ENCODE measurements around the gene CRYGN.

DNA sequence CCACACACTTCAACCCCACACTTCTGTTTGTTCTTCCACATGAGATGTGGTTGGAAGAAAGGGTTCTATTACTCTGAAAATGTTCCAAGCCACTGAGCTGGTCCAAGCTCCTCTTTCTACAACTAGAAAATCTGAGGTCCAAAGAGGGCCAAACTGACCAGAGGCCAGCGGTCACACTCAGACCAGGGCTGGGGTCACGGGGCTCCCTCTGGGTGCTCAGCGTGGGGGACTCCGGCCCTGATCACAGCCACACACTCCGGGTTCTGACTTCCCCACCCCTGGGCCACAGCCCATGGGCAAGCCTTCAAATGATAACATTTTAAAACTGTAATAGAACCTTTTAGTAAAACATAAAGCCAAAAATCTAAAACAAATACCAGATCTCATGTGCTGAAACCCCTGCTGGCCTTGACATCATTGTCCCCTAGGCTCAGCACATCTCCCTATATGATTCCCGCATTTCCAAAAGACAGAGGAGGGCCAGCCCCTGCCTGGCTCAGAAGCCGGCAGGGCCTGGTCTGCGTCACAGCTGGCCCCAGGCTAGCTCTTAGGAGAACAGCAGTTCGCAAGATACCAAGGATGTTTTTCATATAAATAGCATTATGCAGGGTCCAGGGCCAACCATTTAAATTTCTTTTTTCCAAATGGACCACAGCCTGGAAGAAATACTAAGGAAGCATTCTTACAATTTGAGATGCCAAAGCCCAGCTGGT is 3.3 kb downstream of the CRYGN start:
- TF ChIP-seq, protein P1, sequence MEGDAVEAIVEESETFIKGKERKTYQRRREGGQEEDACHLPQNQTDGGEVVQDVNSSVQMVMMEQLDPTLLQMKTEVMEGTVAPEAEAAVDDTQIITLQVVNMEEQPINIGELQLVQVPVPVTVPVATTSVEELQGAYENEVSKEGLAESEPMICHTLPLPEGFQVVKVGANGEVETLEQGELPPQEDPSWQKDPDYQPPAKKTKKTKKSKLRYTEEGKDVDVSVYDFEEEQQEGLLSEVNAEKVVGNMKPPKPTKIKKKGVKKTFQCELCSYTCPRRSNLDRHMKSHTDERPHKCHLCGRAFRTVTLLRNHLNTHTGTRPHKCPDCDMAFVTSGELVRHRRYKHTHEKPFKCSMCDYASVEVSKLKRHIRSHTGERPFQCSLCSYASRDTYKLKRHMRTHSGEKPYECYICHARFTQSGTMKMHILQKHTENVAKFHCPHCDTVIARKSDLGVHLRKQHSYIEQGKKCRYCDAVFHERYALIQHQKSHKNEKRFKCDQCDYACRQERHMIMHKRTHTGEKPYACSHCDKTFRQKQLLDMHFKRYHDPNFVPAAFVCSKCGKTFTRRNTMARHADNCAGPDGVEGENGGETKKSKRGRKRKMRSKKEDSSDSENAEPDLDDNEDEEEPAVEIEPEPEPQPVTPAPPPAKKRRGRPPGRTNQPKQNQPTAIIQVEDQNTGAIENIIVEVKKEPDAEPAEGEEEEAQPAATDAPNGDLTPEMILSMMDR (IDR thresholded peaks at IDR 0.05; ENCODE audit: borderline replicate concordance, extremely low read depth, low read length, poor library complexity, severe bottlenecking): no peak
- TF ChIP-seq EZH2 (IDR thresholded peaks at IDR 0.05; ENCODE audit: borderline replicate concordance, low read depth, low read length, severe bottlenecking): no peak

All from DND-41 (cell line).